Fibroblast of skin of scalp (primary cell): Measurements from ENCODE around the gene SLC26A9. TPM values are rescaled to one million over a fixed set of nuclear protein-coding genes. Genes with fewer than 3 reads are reported as not detected.

Source experiments
- DNase-seq: peaks from one replicate; pipeline ENCODE4 v3.0.0-alpha.2; 2013
- polyA plus RNA-seq, 2 experiments: library from polyadenylated mRNA; unstranded; fragments of 120-200 nt; gene quantifications; one replicate each; pipeline ENCODE4 v1.2.1, GENCODE V29; 2013; ENCODE audit not compliant: insufficient read length in 2 of 2

The SLC26A9 gene, protein sequence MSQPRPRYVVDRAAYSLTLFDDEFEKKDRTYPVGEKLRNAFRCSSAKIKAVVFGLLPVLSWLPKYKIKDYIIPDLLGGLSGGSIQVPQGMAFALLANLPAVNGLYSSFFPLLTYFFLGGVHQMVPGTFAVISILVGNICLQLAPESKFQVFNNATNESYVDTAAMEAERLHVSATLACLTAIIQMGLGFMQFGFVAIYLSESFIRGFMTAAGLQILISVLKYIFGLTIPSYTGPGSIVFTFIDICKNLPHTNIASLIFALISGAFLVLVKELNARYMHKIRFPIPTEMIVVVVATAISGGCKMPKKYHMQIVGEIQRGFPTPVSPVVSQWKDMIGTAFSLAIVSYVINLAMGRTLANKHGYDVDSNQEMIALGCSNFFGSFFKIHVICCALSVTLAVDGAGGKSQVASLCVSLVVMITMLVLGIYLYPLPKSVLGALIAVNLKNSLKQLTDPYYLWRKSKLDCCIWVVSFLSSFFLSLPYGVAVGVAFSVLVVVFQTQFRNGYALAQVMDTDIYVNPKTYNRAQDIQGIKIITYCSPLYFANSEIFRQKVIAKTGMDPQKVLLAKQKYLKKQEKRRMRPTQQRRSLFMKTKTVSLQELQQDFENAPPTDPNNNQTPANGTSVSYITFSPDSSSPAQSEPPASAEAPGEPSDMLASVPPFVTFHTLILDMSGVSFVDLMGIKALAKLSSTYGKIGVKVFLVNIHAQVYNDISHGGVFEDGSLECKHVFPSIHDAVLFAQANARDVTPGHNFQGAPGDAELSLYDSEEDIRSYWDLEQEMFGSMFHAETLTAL
- not detected for polyA plus RNA-seq (2013, experiment 1 of 2; ENCODE audit: insufficient read length)
- polyA plus RNA-seq (2013, experiment 2 of 2; ENCODE audit: insufficient read length): not detected

- DNase-seq: no peak
These were observed at the start of gene SLC26A9 for GRCh38 chr1:205943245-205943644. Gene SLC26A9, minus strand, starts transcription at chr1:205943456. Its CDS starts 7,636 bp downstream, at chr1:205935820.

- DNase-seq: no peak
These were observed 49.1 kb upstream of the SLC26A9 start for GRCh38 chr1:205992218-205992882.

- DNase-seq: peak; percentile 27
These were observed 48.0 kb upstream of the SLC26A9 start for GRCh38 chr1:205991237-205991636.

GRCh38 chr1:205990226-205990625 is 47.0 kb upstream of the SLC26A9 start:
- DNase-seq: no peak

DNA sequence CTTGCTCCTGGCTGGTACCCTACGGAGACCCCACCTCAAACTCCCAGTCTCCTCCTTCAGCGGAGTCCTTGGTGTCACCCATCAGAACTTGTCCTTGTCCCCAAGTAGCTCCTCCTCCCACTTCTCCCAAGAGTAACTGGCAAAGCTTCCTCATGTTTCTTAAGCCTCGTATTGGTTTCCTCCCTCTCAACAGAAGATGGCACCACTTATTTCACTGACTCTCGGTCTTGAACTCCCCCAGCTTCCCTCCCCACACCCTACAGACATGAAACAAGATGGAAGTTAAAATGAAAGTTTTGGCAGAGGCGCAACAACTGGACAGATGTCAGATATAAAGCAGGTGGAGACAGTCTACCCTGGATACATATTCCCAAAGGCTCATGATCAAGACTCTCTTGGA is 46.5 kb upstream of the SLC26A9 start:
- no peak for DNase-seq

DNA sequence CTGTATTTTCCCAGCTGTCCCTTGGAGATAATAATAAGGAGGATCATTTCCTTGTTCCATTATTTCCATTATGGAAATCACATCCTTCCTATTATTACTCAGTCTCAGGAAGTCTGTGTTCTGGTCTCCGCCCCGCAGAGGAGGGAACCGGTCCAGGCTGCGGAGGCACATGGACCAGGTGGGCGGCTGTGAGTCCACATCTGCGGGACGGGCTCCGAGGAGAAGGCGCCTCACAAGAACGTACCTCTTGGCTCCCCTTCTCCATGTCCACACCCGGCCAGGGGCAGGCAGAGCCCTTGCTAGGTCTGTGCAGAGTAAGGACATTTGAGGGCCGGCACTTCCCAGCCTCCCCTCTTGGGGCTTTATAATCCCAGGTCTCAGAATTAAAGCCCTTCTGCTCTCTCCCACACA is 45.3 kb upstream of the SLC26A9 start:
- no peak for DNase-seq

DNA sequence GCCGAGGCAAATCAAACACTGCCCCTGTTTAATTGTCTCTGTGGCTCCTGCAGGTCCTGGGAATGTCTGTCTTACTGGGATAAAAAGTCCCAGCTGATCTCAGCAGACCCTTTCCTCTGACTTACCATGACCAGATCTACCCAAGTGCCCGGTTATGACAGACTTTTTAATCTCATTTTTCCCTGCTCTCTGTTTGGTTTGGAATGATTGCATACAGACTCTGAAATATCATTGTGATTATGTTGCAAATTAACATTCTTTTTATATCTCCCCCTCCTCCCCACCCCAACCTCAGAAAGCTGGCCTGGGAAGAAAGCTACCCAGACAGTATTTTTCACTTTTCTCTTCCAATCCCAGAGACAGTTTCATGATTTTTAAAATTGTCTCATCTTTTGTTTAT is 43.6 kb upstream of the SLC26A9 start:
- peak; percentile 30 for DNase-seq

DNA sequence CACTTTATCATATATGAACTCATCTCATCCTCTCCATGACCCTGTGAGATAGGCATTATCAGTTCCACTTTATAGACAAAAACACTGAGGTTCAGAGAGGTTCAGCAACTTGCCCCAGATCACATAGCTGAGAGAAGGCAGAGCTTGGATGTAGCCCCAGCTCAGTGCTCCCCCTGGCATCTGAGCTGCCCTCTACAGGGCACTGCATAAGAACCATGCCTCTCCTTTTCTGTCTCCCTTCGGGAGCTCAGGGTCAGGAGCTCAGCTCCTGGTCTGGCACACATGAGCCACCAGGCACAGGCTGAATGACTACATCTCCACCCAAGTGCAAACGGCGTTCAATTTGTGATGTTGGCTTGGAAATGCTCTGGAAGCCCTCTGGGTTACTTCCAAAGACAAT is 43.0 kb upstream of the SLC26A9 start:
- DNase-seq: no peak

DNA sequence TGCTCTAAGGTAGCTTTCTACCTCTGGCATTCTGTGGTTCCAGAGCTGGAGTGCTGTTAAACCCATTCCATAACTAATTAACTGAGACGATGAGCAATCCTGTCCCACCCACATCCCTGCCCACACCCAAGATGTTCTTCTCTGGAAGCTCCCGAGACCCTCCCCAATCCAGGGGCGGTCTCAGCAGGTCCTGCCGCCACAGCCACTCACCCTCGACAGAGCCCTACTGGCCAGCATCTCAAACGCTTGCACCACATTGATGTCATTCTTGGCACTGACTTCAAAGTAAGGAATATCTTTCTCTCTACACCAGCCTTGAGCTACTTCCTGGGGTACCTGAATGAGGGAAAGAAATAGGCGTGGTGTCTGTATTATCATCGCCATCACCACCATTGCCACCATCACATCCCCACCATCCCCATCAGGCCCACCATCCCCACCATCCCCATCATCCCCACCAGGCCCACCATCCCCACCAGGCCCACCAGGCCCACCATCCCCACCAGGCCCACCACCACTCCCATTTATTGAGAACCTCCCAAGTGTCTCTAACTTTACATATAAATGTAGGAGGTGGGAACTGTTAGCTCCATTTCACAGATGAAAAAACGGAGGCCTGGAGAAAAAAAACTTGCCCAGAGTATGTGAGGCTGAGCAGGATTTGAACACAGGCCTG is 42.2 kb upstream of the SLC26A9 start:
- no peak for DNase-seq

GRCh38 chr1:205983925-205984725 is 40.9 kb upstream of the SLC26A9 start:
- DNase-seq: peak; percentile 71

GRCh38 chr1:205981257-205981656 is 38.0 kb upstream of the SLC26A9 start:
- no peak for DNase-seq

DNA sequence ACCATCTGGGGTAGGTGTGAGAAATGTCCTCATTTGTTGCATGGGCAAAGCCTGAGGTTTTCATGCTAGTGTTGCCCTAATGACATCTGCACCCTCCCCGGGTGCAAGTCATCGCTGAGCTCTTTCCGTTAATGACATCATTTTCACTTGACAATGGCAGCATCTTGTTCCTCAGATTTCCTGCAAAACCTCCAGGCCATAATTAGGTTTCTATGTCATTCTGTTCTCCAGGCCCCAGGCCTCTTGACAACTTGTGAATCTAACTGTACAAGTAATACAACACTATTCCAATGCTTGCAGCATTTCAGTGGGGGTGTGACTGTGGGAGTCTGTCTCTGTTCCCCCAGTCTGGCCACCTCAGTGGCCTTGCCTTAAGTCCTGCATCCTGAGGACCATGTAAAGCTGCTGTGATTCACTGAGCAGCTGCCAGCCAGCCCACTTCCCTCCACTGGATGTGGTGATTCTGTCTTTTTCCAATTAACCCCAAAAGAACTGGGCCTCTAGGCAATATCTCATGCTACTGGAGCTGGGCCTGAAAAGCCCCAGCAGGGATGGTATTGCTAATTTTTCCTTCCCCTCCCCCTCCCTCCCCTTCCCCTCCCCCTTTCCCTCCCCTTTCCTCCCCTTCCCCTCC is 37.1 kb upstream of the SLC26A9 start:
- DNase-seq: no peak

DNA sequence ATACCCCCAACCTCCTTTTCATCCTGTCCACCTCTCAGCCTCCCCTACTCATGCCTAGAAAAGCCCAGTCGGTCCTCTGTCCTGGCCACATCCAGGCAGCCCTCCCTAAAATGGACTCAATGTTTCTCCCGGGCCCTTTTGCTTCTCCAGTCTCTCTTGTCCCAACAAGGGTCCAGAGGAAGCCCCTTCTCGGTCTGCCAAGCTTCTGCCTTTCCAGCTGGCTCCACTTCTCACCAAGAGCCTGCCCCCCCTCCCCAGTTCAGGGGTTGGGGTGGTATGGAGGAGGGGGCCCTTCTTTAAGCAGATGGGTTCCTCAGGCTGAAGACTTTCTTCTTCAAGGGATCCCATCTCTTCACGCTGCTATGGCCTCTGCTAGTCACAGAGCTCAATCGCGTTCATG is 36.0 kb upstream of the SLC26A9 start:
- DNase-seq: no peak

- no peak for DNase-seq
These were observed 35.4 kb upstream of the SLC26A9 start for GRCh38 chr1:205978676-205979075.

GRCh38 chr1:205977402-205978014 is 34.3 kb upstream of the SLC26A9 start:
- peak; percentile 88 for DNase-seq

DNA sequence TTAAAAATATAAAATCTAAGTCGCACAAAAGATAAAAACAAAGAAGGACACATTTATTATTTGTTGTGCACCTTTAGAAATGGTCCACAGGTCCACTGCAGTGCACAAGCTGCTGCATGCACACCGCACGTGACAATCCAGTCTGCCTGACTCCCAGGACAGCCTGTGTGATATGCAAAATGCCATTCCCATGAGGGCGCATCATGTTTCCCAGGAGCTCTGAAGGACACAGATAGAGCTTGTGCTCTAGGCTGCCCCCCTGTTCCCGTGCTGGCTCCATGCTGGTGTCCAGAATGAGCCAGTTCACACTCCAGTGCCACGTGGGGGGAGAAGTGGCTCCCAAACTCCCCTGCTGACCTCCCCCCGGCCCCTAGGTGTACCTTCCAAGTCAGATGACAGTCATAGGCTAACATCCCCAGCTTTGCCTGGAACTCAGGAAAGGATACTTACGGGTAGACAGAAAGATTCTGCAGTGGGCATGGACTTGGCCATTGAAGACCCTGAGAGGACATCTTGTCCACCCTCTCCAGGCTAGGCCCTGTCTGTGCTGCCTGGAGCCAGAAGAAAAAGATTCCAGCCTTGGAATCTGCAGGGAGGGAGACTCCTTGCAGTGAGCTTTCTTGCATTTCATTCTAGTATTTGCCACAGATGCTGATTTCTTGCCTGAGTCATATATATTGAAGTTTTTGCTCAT is 33.6 kb upstream of the SLC26A9 start:
- peak; percentile 72 for DNase-seq

GRCh38 chr1:205976036-205976435 is 32.8 kb upstream of the SLC26A9 start:
- no peak for DNase-seq

DNA sequence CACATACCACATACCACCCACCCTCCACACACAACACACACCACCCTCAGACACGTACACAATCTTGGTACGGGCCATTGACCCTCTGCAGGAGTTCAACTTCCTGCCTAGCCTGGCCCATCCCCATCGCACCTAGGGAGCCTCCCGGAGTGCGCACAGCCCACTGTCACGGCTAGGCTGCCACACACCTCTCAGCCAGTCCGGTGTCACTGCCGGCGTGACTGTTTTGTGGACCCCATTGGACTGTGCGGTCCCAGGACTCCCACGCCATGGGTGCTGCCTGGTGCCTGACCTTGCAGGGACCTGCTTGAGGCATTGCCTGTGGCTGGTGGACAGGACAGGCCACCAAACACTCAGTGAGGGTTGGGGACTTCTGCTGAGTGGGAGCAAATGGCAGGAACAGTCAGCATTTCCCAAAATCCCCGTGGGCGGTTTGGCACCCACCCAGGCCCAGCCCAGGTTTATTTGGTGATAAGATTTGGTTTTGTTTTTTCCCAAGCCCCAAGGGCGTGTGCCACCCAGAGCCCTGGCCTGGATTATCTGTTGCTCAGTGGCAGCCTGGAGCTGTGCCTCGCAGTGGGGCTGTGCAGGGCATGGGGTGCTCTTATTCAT is 32.2 kb upstream of the SLC26A9 start:
- DNase-seq: no peak

DNA sequence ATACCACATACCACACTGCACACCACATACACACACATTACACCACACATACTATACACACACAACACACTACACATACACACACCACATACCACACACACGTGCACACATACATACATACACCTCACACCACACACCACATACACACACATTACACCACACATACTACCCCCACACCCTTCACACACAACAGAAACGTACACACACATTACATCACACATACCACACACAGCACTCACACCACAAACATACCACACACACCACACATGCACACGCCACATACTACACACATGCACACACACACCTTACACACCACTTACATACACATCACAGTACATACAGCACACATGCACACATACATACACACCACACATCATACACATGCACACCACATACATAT is 31.5 kb upstream of the SLC26A9 start:
- DNase-seq: no peak
